Endometrial microvascular endothelial cells (primary cell): Measurements from ENCODE around the gene SEMA3F. TPM values are rescaled to one million over a fixed set of nuclear protein-coding genes. Genes with fewer than 3 reads are reported as not detected.

Experiments
- in situ Hi-C: cut with HindIII; loops from 2 replicates; pipeline ENCODE4 v1.10.0; 2017; ENCODE audit warnings: low sequenced_read_pairs, low pct_unique_long_range_greater_than_20kb; ENCODE audit errors: inconsistent ontology term
- total RNA-seq: library from RNA; depleted of rRNA; stranded (reverse); fragments of >200 nt; gene quantifications from one replicate; pipeline ENCODE4 v1.2.3, GENCODE V29; 2015; ENCODE audit errors: inconsistent ontology term

SEMA3F gene
- total RNA-seq, 1 donor from 2014 or later, result 263 TPM

- in situ Hi-C loops, result no loop called here
These were observed 83.5 kb downstream of the SEMA3F start for GRCh38 chr3:50238549-50239026.

Other genes starting within 250 kb of the SEMA3F start
- gene MON1A, start 225.5 kb upstream of the SEMA3F start, total RNA-seq, result 28.6 TPM
- 24.7 TPM for gene RBM6, start 215.2 kb upstream of the SEMA3F start, total RNA-seq
- 89.3 TPM for gene RBM5, start 66.4 kb upstream of the SEMA3F start, total RNA-seq
- not detected for gene GNAT1, start 36.3 kb downstream of the SEMA3F start, total RNA-seq
- not detected for gene SLC38A3, start 49.9 kb downstream of the SEMA3F start, total RNA-seq
- 611 TPM for gene GNAI2, start 80.9 kb downstream of the SEMA3F start, total RNA-seq
- gene SEMA3B, start 113.8 kb downstream of the SEMA3F start, total RNA-seq, result 0.19 TPM
- gene LSMEM2, start 123.8 kb downstream of the SEMA3F start, total RNA-seq, result not detected
- 188 TPM for gene IFRD2, start 137.1 kb downstream of the SEMA3F start, total RNA-seq
- 7.3 TPM for gene HYAL3, start 144.1 kb downstream of the SEMA3F start, total RNA-seq
- gene NAA80, start 144.1 kb downstream of the SEMA3F start, total RNA-seq, result 11.2 TPM
- 10.3 TPM for gene HYAL1, start 148.2 kb downstream of the SEMA3F start, total RNA-seq
- 432 TPM for gene HYAL2, start 167.4 kb downstream of the SEMA3F start, total RNA-seq
- 40.9 TPM for gene TUSC2, start 172.9 kb downstream of the SEMA3F start, total RNA-seq
- 24.7 TPM for gene RASSF1, start 185.5 kb downstream of the SEMA3F start, total RNA-seq
- gene ZMYND10, start 190.4 kb downstream of the SEMA3F start, total RNA-seq, result not detected
- 13.6 TPM for gene NPRL2, start 195.5 kb downstream of the SEMA3F start, total RNA-seq
- 40.8 TPM for gene CYB561D2, start 195.5 kb downstream of the SEMA3F start, total RNA-seq
- gene TMEM115, start 204.2 kb downstream of the SEMA3F start, total RNA-seq, result 83.0 TPM